Amniotic epithelial cell (primary cell): ENCODE measurements around the gene PCCA.

ENCODE experiments used
- DNase-seq: peaks from one replicate; pipeline ENCODE4 v3.0.0-alpha.2; 2010; ENCODE audit warnings: low read depth

PCCA gene

GRCh38 chr13:100527644-100528043 lies 438.8 kb downstream of the PCCA start:
- no peak for DNase-seq

DNA sequence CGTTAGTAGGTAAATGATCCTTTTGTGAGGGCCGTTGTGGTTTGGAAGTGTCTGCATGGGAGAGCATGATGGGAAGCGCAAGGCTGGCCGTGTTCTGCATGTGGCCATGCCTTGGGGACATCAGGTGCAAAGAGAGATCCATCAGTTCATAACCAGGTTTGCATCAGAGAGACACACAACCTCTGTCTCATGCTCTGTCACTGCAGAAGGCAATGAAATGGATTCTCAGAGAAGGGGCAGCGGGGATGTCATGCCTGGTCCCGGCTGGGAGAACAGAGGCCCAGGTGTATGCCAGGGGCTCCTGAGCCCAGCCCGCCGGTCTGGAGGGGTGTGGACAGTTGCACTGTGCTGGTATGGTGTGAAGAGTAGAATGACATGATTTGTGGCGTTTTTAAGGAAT lies 439.5 kb downstream of the PCCA start:
- no peak for DNase-seq

DNA sequence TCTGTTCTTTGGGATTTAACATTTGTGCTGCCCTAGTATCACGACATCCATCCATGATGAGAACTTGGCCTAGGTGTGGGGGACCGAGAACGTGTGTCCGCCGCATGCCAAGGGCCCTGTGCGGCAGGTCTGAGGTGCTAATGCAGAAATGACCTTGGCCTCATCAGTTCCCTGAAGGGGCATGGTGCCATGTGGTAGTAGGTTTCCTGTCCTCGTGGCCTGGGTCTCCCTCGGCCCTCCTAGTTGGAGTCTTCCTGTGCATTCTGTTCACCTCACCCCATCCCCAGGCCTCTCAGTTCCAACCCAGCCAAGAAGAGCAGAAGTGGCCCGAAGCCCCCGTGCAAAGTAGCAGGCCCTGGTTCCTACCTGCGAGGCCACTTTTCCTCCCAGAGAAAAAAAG lies 439.9 kb downstream of the PCCA start:
- no peak for DNase-seq

- no peak for DNase-seq
These were observed 440.9 kb downstream of the PCCA start for GRCh38 chr13:100529666-100530377.

DNA sequence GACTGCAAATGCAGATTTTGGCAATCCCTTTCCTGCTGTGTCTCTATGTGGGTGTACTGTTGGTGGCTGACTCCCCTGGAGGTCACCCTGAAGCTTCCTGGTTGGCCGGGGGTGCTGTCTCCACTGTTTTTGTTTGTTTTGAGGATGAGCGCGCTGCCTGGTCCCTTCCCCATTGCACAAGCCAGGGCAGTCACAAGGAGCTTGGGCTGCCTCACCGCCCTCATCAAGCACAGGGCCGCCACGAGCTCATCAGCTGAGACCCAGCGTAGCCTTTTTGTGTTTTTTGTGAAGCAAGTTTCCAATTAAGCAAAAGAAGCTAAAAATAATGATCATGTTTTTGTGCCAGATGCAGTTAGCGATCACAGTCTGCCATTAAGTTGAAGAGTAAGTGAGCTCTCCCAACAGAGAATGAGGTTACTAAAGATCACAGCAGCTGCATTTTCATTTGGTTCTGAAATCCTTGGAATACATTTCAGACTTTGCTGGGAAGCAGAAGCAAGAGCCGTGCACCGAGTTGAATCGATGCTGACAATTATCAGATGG lies 441.8 kb downstream of the PCCA start:
- DNase-seq = no peak

- no peak for DNase-seq
These were observed 443.3 kb downstream of the PCCA start for GRCh38 chr13:100532090-100532766.

GRCh38 chr13:100532836-100533435 lies 444.0 kb downstream of the PCCA start:
- DNase-seq = no peak

DNA sequence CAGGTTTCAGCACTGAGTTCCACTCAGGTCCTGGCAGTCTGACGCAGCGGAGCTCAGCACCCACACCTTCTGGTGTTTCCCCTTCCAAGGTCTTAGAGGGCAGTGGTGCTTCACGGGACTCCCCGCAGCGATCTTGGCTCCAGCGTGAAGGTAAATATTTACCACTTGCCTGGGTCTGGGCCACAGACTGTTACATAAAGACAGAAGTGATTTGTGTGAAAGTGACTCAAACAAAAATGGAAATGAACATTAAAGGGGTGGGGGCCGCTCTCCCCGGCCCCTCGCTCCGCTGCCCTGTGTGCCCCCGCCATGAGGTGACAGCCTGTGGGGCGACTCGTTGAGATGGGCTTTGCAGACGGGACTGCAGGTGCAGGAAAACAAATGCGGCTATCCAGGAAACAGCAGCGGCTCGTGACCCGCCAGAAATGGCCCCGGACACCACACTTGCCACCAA lies 444.7 kb downstream of the PCCA start:
- DNase-seq = no peak

DNA sequence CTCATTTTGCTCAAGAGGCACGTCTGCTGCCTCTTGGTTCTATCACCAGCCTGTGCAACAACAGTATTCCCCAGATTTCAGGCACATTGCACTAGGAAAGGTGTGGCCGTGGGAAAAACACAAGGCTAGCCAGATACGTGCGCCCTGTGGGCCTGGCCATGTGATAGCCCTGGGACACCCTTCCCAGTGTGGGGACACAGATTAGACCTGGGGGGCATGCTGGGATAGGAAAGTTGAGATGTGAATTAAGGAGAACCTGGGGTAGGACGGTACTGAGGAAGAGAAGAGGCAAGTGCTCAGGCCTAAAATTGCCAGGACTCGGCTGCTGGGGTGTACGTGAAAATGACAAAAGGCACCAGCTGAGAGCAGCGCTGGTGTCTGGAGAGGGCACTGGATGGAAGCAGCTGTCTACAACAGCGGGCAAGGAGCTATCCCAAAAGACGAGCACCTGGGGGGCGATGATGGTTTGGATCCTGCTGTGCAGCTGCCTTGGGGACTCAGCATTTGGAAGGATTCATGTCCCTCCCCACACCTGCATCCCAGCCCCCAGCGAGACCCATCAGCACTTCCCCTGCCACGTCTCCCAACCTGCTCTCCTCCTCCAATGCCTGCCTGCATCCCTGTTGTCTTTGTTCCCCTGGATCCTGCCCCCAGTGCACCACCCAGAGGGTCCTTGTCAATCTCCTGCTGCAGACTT lies 445.4 kb downstream of the PCCA start:
- DNase-seq = no peak

DNA sequence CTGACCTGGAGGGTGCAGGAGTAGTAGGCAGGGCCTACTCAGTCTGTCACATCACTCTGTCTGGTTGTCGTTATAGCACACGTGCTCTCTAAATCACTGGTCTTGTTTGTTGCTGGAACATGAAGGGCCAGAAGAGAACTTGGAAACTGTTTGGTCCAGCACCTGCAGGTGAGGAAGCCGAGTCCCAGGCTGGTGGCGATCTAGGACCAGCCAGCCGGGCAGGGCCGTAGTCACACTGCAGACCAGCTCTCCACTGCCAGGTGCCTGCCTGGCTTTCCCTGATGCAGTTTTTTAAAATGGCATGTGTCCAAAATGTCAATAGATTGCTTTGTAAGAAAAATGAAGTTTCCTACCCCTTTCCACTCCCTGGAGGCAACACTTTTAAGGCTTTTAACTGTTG lies 446.0 kb downstream of the PCCA start:
- DNase-seq = no peak

- DNase-seq = no peak
These were observed 446.7 kb downstream of the PCCA start for GRCh38 chr13:100535426-100536135.

GRCh38 chr13:100536643-100537180 lies 447.8 kb downstream of the PCCA start:
- DNase-seq = no peak

GRCh38 chr13:100537486-100537885 lies 448.6 kb downstream of the PCCA start:
- no peak for DNase-seq

DNA sequence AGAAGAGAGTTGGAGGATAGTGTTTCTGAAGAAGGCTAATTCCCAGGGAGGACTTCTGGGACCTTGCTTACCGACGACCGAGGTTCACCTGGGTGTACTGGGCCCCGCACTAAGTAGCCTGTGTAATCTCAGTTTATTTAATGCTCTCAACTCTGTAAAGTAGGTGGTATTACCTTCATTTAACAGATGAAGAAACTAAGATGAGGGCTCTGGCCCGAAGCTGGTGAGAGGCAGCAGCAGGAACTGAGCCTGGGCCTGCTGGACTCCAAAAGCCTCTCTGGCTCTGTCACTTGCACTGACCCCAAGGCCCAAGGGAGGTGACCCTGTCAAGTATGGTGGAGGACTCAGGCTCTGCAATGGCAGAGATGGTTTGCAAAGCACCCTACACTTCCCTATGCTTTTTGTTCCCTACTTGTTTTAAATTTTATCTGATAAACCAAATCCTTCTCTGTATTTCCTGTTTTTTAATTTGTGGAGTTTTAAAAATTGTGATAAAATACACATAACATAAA lies 449.1 kb downstream of the PCCA start:
- no peak for DNase-seq

DNA sequence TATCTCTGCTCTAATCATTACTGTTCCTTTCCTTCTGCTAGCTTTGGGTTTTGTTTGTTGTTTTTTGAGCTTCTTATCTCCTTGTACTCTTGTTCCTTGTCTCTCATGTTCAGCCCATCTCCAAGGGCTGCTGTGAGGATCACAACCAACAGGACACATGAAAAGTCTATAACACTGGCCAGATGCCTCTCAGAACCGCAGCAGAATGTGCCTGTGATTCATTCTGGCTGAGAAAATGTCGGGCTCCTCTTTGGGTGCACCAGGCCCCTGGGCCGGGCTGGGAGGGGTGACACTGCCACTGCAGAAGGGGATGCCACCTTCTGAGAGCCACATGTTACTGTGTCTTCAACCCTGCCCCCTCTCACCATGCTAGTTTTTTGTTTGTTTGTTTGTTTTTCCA lies 451.7 kb downstream of the PCCA start:
- DNase-seq = peak; percentile 87

DNA sequence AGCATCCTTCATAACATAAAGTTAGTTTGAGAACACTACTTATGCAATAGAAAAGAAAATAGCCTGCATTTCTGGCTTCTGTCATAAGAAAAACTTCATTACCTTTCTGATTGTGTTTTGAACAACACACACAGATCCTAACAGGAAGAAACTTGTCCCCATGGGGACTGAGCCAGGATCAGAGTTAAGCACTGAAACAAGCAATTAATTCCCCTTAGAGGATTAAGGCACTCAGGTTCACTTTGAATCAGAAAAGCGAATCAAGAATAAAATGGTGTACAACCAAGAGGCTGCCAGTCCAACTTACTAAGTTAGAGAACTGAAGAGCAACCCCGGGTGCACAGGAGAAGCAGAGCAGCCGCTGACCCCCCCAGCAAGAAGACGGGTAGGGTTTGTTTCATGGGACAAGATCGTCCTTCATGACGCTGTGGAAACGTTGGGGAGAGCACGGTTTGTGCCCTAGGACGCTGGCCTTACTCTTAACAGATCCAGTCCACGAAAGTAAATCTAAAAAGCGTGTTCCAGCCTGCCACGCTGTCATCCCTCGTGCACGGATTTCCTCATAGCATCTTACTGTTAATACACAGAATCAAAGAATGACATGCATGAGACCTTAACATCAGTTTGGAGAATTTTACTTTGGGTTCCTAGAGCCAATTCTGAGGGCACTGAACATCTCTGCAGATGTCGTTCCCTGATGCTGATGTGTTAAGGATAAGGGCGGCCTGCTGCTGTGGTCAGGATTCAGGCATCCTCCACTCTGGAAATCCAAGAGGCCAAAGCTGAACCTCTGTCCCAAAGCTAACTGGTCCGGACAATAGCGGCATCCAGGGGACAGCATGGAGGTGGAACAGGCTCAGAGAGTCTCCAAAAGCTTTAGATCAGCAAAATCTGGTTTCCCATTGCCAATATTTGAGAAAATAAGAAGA lies 453.3 kb downstream of the PCCA start:
- no peak for DNase-seq

- DNase-seq = peak; percentile 57
These were observed 453.9 kb downstream of the PCCA start for GRCh38 chr13:100542826-100543156.

DNA sequence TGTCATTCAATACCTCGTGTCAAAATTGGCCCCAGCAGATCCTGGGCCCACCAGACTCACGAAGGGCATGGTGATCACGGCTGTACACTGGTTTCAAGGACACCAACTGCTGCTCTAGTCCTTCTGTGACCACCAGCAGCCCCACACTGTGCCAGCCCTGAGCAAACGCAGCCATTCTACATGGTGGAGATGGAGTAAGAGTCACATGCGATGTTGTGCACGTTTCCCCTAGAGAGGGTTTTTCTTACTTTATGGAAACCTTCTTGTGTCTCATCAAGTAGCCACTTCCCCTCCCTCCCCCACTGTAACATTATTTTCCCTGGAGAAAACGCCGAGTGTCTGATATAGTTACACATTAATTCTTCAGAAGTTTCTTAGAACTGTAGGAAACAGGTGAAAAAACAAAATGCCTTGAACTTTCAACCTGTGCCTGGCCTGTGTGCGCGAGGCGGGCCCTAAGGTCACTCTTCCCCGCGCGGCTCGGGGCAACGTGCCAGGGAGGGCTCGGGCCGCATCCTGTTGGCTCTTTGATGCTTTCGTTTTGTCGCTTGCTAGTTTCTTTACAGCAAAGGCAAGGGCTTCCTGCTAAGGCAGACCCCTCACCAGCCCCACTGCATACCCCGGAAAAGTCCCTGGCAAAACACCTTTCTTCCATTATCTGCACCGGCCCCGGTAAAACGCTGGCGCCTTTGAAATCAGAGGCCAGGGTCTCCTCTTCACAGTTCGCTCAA lies 455.1 kb downstream of the PCCA start:
- DNase-seq = no peak

DNA sequence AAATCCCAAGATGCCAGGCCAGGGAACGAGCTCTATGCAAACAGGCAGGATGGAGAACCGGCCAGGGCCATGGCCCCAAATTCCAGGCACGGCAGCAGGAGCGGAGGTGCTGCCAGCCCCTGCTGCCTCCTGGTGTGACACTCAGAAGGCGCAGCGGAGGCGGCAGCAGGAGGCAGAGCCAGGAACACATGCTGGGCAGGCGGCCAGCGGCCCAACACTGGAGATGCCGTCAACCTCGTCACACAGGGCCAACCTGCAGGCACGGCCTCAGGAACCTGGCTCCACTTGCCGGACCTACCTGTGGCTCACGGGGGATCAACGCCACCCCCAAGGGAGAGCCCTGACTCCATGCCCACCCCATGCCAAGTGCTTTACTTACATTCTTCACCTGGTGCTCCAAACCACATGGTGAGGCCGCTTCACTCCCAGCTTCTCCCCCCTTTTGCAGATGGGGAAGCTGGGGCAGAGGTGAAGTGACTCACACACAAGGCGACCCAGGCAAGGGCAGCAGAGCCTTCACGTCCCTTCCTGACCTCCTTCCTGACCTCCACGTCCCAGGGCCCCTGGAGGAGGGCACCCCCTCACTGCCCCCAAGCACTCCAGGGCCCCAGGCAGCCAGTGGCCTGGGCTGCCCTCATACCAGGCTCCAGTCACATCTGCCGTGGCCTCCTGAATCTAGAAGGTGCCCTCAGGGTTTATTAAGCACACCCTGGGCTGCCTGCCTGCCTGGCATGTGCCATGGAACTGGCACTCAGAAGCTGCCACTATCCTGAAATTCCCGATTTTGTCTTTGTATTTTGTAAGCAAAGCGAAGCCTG lies 456.2 kb downstream of the PCCA start:
- DNase-seq = no peak
